HG03442 (cell line): ENCODE results near the gene ERP27.
A peak's percentile ranks its signal among the peaks of the same experiment; 100 is the strongest.

ENCODE experiments used
- ATAC-seq: cut with Tn5 transposase; IDR thresholded peaks from one replicate; pipeline ENCODE4 v1.9.1; 2021; ENCODE audit warnings: mild to moderate bottlenecking, moderate library complexity; ENCODE audit not compliant: unreplicated experiment

Gene ERP27

DNA sequence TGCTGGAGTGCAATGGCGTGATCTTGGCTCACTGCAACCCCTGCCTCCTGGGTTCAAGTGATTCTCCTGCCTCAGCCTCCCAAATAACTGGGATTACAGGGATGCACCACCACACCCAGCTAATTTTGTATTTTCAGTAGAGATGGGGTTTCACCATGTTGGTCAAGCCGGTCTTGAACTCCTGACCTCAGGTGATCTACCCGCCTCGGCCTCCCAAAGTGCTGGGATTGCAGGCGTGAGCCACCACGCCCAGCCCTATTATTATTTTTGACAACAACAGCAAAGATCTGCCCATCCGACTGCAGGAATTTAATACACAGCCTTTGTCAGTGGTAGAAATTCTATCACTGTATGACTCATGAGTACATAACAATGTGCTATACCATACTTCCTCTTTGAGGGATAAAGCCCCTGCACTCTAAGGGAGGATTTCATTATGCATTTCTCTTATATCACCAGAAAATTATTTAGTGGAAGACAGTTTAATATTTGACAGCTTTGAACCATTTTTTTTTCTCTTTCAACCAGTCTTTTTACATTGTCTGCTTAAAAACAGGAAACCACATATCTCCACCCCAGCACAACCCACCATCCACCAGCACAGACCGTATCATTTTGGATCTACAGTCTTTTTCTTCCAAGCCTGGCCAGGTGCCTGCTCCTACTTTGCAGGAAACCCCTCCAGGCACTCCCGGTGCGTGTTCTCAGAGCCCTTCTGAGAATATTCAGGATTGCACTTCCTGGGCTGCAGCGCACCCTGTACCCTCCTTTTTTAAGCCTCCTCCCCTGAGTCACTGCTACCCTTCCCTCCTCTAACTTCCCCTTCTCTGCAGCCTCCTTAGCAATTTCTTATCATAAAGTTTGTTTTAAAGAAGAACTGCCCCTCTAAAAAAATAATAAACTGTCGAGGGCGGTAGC lies 22.5 kb upstream of the ERP27 start:
- ATAC-seq = peak; percentile 33

DNA sequence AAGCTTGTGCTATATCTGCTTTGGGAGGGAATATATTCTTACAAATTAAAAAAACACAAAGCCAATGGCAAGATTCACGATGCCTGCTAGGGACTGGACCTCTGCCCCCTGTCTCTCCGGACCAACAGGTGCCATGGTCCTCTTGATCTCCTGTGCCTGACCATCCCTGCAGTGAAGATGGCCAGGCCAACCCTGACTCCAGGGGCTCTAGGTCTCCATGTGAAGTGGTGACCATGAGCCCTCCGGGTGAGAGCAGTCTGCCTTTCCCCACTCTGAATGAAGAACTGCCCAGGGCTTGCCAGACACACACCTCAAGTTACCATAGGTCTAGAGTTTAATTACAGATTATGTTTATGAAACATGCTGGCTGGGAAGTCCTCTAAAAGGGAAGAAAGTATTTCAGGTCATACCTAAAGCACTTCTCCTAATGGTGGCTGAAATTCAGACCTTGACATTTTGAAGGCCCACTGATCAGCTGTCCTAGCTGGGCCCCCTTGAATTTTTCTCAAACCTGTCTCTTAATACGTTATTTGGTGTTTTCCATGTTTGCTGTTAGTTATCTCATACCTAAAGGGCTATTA lies 21.7 kb upstream of the ERP27 start:
- no peak for ATAC-seq

DNA sequence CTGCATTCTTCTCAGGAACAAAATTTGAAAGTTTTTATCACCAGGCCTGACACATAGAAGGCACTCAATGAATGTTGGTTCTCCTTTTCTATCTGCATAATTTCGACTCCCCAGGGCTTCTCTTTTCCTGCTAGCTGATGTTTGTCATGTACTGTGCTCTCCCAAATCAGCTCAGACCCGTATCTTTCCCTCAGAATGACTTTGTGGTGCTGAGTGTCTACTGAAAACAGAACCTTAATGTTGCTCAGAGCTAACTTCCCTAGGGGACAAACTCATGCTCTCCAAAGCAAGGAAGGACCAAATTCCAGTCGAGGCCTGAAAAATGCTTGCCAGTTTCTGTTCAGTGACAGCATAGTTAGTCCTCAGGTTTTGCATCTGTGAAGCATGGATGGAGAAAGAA lies 21.1 kb upstream of the ERP27 start:
- ATAC-seq = no peak

DNA sequence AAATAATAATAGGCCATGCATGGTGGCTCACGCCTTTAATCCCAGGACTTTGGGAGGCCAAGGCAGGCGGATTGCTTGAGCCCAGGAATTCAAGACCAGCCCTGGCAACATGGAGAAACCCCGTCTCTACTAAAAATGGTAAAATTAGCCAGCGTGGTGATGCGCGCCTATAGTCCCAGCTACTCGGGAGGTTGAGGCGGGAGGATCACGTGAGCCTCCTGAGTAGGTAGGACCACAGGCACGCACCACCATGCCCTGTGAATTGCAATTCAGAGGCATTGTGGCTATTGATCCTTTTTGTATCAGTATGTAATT lies 20.7 kb upstream of the ERP27 start:
- no peak for ATAC-seq

DNA sequence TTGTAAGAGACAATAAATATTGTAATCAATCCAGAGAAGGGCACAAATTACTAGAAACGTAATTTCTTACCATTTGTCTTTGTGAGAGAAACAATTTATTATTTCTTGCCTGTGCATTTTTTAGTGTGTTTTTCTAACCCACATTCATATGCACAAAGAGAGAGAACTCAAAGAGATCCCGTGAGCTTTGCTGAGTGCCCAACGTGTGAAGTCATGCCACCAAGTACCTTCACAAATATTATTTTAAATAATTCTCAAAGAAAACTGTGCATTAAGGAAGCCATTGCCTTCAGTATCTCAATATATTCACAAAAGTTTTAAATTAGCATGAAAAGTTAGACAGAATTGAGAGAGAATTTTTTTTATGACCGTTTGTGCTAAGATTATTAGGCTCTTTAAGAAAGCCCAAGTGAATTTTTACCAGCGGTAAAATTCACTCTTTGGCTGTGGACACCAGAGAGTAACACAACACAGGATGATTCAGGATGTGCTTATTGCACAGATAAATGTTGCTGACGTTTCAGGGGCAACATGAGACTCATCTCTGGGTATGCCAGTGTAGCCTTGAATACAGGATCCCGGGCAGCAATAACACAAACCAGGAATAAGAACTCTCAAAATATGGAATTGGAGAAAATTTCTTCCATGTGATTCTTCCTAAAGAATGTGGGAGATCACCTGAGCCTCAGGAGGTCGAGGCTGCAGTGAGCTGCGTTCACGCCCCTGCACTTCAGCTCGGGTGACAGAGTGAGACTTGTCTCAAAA lies 20.2 kb upstream of the ERP27 start:
- ATAC-seq = no peak

DNA sequence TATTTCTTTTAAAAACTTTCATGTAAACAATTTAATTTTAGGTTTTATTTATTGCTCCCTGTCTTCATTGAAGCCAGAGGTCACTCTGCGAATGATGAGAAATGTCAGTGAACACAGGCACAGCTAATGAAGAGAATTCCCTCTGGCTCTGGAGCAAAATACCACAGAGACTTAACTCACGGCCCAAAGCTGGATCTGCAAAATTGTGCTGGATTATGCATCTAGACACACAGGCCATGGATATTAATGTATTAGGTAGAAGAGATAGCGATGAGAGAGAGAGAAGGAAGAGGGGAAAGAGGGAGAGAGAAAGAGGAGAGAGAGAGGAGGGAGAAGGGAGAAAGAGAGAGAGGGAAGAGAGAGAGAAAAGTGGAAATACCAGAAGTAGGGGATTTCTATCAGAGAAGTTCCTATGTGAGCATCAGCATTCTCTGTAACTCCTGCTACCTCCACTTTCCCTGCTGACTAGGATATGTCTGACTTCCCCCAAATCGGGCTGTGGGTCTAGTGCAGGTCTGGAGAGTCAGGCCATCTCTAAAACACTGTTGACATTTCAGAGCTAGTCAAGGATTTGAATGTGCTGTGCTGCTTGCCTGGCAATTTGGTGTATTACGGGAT lies 19.3 kb upstream of the ERP27 start:
- no peak for ATAC-seq

DNA sequence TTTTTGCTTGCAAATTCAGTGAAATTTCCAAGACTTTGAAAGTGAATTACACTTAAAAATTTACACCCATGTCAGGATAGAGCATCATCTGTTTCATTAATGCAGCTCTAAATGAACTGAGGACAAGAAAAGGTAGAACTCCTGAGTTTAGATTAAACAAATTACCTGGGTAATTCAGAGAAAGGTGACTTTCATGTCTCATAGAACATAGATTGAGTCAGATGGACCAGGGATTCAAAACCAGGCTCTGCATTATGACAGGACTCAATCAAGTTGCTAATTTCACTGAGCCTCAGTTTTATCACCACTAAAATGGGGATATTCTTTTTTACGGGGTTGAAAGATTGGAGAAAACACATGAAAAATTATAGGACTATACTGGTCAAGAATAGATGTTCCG lies 18.6 kb upstream of the ERP27 start:
- no peak for ATAC-seq

DNA sequence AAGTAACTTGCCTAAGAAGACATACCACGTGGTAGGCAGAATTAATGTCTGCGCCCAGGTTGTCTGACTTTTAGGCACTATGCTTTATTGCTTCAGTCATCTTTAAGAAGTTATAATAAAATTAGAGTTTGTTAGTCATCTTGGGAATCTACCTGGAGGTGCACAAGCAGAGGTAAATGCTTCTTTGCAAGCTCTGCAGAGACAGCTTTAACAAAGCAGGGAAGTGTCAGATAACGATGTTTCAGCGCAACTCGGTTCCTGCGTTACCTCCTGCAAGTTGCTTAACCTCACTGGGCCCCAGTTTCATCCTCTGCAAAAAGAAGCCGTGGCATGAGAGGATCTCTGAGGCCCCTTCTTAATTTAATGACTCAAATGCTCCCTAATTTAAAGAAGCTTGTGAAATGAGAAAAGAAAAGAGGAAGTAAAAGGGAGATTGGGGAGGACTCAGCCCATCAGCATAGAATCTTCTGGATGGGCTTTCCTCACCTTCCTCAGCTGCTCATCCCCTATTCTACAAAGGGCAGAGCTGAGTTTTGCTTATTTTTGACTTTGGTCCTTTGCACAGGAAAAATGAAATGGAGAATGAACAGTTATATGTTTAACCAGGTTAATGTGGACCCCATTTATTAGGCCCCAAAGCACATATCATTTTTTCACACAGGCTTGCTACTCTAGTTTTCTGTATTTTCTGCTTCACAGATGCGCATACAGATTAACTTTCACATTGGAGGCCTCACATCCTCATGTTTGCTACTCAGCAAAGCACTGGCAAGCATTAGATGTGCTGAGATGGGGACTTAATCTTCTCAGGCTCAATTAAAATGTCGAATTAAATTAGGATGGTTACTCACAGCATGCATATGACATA lies 17.9 kb upstream of the ERP27 start:
- ATAC-seq = peak; percentile 36

DNA sequence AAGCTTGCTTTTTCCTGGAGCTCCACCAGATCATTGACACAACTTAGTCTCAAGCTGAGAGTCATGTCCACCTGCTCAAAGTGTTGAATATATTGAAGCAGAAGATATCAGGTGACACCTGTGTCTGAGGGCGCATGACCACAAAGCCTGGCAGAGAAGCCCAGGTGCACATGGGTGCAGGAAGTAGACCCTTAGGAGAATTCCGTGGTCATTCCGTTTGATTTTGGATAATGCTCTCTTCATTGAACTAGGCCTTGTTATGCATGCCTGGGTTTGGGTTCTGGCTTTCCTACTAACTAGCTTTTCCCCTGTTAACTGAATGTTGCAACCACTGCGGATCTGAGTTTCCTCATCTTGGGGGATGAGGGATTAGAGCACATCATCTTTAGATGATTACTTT lies 15.9 kb upstream of the ERP27 start:
- ATAC-seq = no peak

DNA sequence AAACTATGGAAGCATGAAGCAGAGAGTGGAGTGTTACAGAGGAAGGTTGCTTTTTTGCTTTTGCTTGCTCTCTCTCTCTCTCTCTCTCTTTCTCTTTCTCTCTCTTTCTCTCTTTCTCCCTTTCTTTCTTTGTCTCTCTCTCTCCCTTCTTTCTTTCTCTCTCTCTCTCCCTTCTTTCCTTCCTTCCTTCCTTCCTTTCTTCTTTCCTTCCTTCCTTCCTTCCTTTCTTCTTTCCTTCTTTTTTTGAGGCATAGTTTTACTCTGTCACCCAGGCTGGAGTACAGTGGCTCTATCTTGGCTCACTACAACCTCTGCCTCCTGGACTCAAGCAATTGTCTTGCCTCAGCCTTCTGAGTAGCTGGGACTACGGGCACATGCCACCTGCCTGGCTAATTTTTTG lies 15.4 kb upstream of the ERP27 start:
- no peak for ATAC-seq

DNA sequence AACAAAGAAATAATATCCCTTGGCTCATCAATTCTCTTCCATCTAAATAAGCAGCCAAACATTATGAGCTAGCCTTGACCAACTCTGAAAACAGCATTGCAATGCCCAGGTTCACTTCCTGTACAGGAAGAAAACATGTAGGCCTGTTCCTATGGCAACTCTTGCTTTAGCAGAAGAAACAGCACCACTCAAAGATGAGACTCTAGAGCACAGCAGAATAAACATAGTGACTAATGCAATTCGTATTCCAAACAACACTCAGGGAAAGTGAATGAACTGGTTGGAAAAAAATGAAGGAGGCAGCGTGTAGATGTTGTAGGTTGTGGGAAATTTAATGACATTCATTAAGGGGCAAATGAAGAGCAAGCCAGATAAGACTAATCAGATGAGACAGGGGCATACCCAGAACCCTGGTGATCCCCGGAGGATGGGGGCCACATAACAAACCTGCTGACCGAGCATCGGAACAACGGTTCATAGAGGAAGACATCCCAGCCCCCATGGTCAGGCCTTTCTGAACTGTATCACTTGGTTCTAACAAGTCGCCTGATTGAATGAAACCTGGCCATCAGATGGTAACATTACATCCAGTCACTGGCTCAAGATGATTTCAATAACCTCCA lies 14.1 kb upstream of the ERP27 start:
- ATAC-seq = peak; percentile 55

DNA sequence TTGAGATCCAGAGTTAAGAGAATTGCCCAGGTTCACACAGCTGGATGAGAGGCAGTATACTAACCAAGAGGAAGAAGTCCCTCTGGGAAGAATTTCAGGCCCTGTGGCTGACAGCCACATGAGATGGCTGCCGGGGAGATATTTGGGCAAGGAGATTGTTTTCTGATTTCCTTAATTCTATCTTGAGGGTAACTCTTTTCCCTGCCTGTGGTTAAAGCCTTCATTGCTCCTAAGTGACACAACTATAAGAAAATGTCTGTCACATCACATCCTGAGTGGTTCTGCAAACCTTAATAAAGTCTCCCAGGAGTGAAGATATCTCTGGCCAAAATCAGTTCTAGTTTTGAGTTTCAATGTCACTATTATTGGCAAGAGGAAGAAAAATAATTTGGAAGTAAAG lies 13.5 kb upstream of the ERP27 start:
- no peak for ATAC-seq

DNA sequence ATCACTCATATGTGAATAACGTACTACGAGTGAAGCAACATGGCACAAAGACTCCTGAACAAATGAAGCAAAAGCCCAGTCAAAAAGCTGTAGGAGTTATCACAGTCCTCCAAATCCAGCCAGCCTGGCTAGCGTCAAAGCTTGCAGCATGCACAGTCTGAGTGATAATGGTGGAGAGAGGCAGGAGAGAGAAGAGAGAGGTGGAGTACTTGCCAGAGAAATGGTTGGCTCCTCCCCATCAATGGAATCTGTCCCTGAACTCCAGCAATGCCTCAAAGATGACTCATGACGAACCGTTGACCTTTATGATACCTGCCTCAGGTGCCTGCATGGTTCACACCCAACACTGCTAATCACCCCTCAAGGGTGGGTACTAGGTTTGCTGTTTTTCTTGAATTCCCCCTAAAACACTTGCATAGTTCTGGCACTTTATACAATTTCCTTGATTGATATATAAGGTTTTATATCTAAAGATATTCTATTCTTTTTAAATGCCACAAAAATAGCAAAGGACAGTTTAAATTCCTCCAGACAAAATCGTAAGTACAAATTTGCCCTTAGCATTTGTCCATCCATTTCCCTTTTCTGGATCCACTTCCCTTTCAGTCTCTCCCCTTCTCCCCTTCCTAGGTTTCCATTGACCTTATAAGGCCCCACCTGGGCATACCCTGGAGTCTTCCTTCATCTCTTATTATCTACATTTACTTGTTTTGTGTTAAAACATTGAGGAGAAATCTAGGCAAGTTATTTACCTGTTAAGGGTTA lies 12.8 kb upstream of the ERP27 start:
- ATAC-seq = no peak

DNA sequence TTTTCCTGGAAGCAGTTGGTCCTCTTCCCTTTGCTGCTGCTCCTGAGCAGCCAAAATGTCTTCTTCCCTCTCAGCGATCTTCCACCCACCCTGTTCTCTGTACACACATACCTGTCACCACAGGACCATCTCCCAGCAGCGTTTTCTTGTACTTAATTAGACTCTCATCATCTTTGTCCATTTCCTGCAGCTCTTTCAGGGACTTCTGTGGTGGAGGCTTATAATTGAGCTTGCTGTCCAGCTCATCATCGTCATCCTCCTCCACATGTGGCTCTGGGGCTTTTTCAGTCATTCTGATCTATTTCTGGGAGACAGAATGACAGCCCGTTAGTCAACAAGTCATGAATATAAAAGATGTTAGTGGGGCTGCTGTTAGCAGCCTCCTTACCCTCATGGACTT lies 12.1 kb upstream of the ERP27 start:
- ATAC-seq = peak; percentile 15

DNA sequence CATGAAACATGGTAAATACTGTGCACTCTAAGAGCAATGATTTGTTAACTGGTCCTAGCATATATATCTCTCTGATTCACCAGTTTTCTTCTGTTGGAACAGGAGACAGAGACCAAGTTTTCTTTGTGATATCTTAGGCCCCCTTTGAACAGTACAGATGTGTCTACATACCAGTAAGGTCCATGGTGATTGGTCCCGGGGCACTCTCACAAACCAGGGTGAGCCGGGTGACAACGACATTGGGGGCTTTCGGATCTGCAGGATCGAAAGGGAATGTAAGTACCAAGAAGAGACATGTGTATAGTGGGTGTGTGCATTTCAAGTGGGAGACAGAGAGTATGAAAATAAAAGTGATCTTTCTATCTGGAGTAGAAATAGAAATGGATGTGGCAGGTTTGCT lies 11.3 kb upstream of the ERP27 start:
- no peak for ATAC-seq

DNA sequence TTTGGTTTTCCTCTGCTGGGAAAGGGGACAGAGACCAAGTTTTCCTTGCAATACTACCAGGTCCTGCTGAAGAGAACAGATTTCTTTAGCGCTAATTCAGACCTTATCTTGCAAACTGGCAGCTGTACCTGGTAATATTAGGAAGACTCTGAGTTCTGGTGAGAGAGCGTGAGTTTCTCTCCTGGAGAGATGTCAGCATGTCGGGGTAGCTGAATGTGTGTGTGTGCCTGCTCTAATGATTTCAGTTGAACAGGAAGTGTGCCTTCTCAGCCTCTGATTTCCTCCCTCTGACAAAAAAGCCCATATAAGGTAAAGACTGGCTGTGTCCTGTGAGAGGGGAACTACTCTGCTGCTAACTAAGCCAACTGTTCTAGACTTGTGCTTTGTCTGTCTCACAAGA lies 10.3 kb upstream of the ERP27 start:
- peak; percentile 89 for ATAC-seq

DNA sequence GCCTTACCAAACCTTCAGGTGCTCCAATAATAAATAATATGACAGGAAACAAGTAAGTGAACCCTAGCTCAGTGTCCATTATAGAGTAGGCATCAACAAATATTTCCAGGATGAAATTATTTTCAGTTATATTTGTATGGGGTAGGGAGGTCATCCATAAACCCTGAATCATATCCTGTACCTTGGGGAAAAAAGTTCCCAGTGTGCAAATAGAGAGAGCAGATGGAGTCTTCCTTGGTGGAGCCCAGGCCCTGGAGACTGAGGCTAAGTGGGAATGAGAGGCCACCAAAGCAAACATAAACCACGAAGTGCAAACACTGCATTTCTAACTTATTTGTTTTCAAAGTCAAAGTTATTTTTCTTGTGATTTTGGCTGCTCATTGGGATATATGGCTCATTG lies 8.5 kb upstream of the ERP27 start:
- ATAC-seq = no peak

DNA sequence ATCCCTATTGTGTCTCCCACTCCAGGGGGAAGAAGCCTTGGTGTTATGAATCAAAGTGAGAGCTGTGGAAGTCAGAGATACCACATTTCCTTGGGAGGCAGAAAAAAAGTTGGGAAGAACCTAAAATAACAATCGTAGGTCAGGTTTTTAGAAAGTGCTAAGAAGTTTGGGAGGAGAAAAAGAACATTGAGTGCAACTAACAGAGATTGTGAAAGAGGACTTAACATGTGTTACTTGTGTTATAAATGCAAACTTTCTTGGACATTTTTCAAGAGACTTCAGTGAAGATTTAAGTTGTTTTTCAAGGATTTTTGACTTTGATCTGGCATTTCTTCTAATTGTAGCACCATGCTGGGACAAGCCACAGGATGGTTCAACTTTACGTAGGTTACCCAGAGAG lies 7.8 kb upstream of the ERP27 start:
- no peak for ATAC-seq

DNA sequence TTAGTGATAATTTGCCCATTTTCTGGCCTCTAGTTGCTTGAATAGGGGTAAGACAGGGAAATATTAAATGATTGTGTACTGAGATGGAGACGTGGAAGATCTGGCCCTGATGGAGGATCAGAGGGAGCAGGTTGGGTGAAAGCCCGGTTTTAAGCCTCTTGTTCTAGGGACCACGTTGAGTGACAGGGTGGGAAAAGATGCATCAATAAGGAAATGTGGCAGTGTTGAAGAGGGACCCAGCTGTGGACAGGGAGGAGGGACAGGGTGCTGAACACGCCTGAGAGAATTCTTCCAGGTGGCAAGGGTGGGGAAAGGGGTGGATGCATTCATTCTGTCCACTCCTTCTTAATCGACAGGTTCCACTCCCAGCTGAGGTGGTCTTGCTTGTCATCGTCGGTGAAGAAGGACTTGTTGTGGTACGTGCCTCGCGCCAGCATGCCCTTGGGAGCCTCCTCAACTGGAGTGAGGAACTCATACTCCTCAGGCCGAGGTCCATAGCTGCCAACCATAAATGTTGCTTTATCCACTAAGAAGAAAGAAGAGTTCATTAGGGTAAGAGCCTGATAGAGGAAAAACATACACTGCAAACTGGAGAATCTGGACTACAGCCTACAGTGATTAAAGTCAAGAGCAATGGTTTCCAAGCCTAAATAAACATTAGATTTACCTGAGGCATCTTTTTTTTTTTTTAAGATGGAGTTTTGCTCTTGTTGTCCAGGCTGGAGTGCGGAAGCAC lies 4.0 kb upstream of the ERP27 start:
- ATAC-seq = no peak
